Psoas muscle (tissue), 8 donors: ENCODE results near the gene GTPBP4. TPM values are rescaled to one million over a fixed set of nuclear protein-coding genes. Genes with fewer than 3 reads are reported as not detected.

ENCODE experiments used
- ATAC-seq, 4 donors: fragments of 200-7000 bp; cut with Tn5 transposase; one replicate each; pipeline ENCODE4 v1.9.1; 2020; ENCODE audit warnings: moderate library complexity in 3 of 4, mild to moderate bottlenecking in 2 of 4
- DNase-seq, 2 donors: peaks; one replicate each; pipeline ENCODE4 v3.0.0-alpha.2; 2020
- H3K27ac ChIP-seq: fragments of 200-600 bp; one replicate; pipeline ENCODE4 v1.8.0; 2022
- H3K27me3 ChIP-seq, 3 donors: fragments of 200-600 bp in 1 of 3; one replicate each; pipeline versions ENCODE4 v1.6.1 to v1.8.0; 2013 to 2022; ENCODE audit warnings: low read length in 2 of 3, mild to moderate bottlenecking in 2 of 3, moderate library complexity in 1 of 3; ENCODE audit not compliant: insufficient read depth in 3 of 3
- H3K36me3 ChIP-seq, 2 donors: fragments of 200-600 bp in 1 of 2; one replicate each; pipeline versions ENCODE4 v1.6.1 to v1.8.0; 2013 to 2022; ENCODE audit warnings: low read depth in 1 of 2, mild to moderate bottlenecking in 1 of 2, moderate library complexity in 1 of 2; ENCODE audit not compliant: insufficient read depth in 1 of 2
- H3K4me1 ChIP-seq: fragments of 200-600 bp; one replicate; pipeline ENCODE4 v1.8.0; 2022
- H3K4me3 ChIP-seq: fragments of 200-600 bp; one replicate; pipeline ENCODE4 v1.8.0; 2022; ENCODE audit warnings: mild to moderate bottlenecking
- H3K9me3 ChIP-seq: fragments of 200-600 bp; one replicate; pipeline ENCODE4 v1.8.0; 2022
- CTCF ChIP-seq: fragments of 200-600 bp; IDR thresholded peaks from one replicate; pipeline ENCODE4 v1.8.0; 2022; ENCODE audit warnings: antibody characterized with exemption
- WGBS, 3 donors: extraction: QIAGEN DNeasy Blood & Tissue Kit; methylation state at CpG; one replicate each; pipeline versions ENCODE4 v1.1.6 to v1.1.7; 2013; 5-methylcytosine and 5-hydroxymethylcytosine counted together
- intact Hi-C, 2 donors: fragments of 100-400 bp; cut with DNase I; formaldehyde crosslinking; loops; one replicate each; pipeline versions ENCODE4 v1.11.0 to v1.14.2; 2022
- polyA plus RNA-seq, 3 donors: library from polyadenylated mRNA; stranded (reverse); fragments of 200-250 nt; gene quantifications; one replicate each; pipeline ENCODE4 v1.2.3, GENCODE V29; 2013
- total RNA-seq, 4 donors: library from RNA; stranded (reverse); fragmentation: NEBNext Ultra II Directional in 2 of 4; extraction: Animal tissue kit (Norgen Biotek cat#: 25700) in 2 of 4; gene quantifications; one replicate each; pipeline versions ENCODE4 v1.2.1 to v1.2.4, GENCODE V29; 2021 to 2023
- donor health status: healthy with polysubstance abuse.
- donor health status: DM: no; HTN: no; CAD: no; lungs with moderate emphysema.
- donor health status: Bipolar disorder and iron deficiency.
- donor health status: healthy.
- donor health status: DM: yes; HTN: yes; CAD: no.
- donor health status: DM: no; HTN: no; CAD: no.
- donor health status: DM: no; HTN: no; CAD: no.
- donor health status: DM: yes; HTN: yes; CAD: no.

GTPBP4 gene
- total and polyA plus RNA-seq, 7 donors: 36.3 to 134 (median 70.2) TPM

- peak; percentile 72 to 79 for DNase-seq
- Histone ChIP-seq H3K9me3 (no peaks in the 10 kb centered on the region), H3K4me1 (no peaks in the 10 kb centered on the region), H3K27me3 (no peaks in the 10 kb centered on the region), H3K4me3 (no peak overlapping the region), H3K36me3 (no peaks in the 10 kb centered on the region), H3K27ac (no peak overlapping the region)
- intact Hi-C loops: loop anchor here in 1 of 2 donors (5.0 kb wide), 1 partner anchor 33 kb away; no protein-coding TSS in a partner anchor
- ATAC-seq: peak; percentile 55 to 69 (median 61)
- WGBS, 3 donors: 44 to 49% (median 44%) methylated on average over 14 of the region's 14 CpGs
- no peak for TF ChIP-seq CTCF
Measured at GRCh38 chr10:944034-944831, 44.0 kb upstream of the GTPBP4 start.

GRCh38 chr10:945778-946177 is 42.5 kb upstream of the GTPBP4 start:
- intact Hi-C loops: no loop called here
- DNase-seq: no peak
- H3K4me1 ChIP-seq: no peaks in the 10 kb centered on the region
- WGBS, 3 donors: 85 to 89% (median 87%) methylated on average over 6 of the region's 6 CpGs
- H3K36me3 ChIP-seq: no peaks in the 10 kb centered on the region
- H3K27me3 ChIP-seq: peaks cover 0 to 3% (median 2%) of the 10 kb centered on the region in 3 donors
- ATAC-seq: no peak
- no peak overlapping the region for H3K27ac ChIP-seq
- H3K9me3 ChIP-seq: no peaks in the 10 kb centered on the region
- no peak for TF ChIP-seq CTCF
- no peak overlapping the region for H3K4me3 ChIP-seq

GRCh38 chr10:947051-947450 is 41.2 kb upstream of the GTPBP4 start:
- no peak for TF ChIP-seq CTCF
- no peak for DNase-seq
- Histone ChIP-seq H3K4me3 (no peak overlapping the region), H3K27ac (no peak overlapping the region), H3K4me1 (no peaks in the 10 kb centered on the region), H3K9me3 (no peaks in the 10 kb centered on the region), H3K27me3 (peaks cover 0 to 4% (median 2%) of the 10 kb centered on the region in 3 donors), H3K36me3 (no peaks in the 10 kb centered on the region)
- ATAC-seq: no peak
- intact Hi-C loops: no loop called here
- 86 to 90% (median 90%) methylated on average over 9 of the region's 9 CpGs for WGBS, 3 donors

- DNase-seq: no peak
- TF ChIP-seq CTCF: no peak
- intact Hi-C loops: no loop called here
- no peaks in the 10 kb centered on the region for H3K4me1 ChIP-seq
- peaks cover 0 to 4% (median 2%) of the 10 kb centered on the region in 3 donors for H3K27me3 ChIP-seq
- ATAC-seq: no peak
- WGBS, 3 donors: 91 to 93% (median 91%) methylated on average over 10 of the region's 10 CpGs
- H3K27ac ChIP-seq: no peak overlapping the region
- H3K36me3 ChIP-seq: no peaks in the 10 kb centered on the region
- no peak overlapping the region for H3K4me3 ChIP-seq
- H3K9me3 ChIP-seq: no peaks in the 10 kb centered on the region
Measured at GRCh38 chr10:947881-948280, 40.4 kb upstream of the GTPBP4 start.
